D721Med (cell line): Measurements from ENCODE around the gene LIF.

Source experiments
- DNase-seq: peaks from one replicate; pipeline ENCODE4 v3.0.0; 2011; ENCODE audit warnings: low spot score; ENCODE audit not compliant: insufficient read length
- FAIRE-seq: peaks from 2 replicates; lab custom pipeline; 2011; peaks lifted over from hg19 to GRCh38; lab: Jason Lieb, UNC
- CTCF ChIP-seq: IDR thresholded peaks from 2 replicates; pipeline ENCODE4 v1.5.1; 2012; ENCODE audit warnings: mild to moderate bottlenecking, control low read depth; ENCODE audit not compliant: insufficient read depth; ENCODE audit errors: missing control alignments

The LIF gene

GRCh38 chr22:30262112-30262511 lies 15.6 kb upstream of the LIF start:
- DNase-seq, result no peak
- FAIRE-seq, result no peak
- no peak for TF ChIP-seq CTCF

GRCh38 chr22:30261134-30261533 lies 14.6 kb upstream of the LIF start:
- no peak for DNase-seq
- no peak for TF ChIP-seq CTCF
- FAIRE-seq, result no peak

- DNase-seq (no peak), FAIRE-seq (no peak)
- TF ChIP-seq CTCF, result no peak
Observed at GRCh38 chr22:30260682-30261081, 14.1 kb upstream of the LIF start.

- no peak for TF ChIP-seq CTCF
- FAIRE-seq, result no peak
- no peak for DNase-seq
Observed at GRCh38 chr22:30260276-30260675, 13.7 kb upstream of the LIF start.

- TF ChIP-seq CTCF, result no peak
- DNase-seq, result no peak
- FAIRE-seq, result no peak
Observed at GRCh38 chr22:30254314-30254713, 7.8 kb upstream of the LIF start.

- DNase-seq (no peak), FAIRE-seq (no peak)
- TF ChIP-seq CTCF, result no peak
Observed at GRCh38 chr22:30253205-30253852, 6.8 kb upstream of the LIF start.

GRCh38 chr22:30252411-30253204 lies 6.0 kb upstream of the LIF start:
- FAIRE-seq, result no peak

More at GRCh38 chr22:30252411-30253204, 6.0 kb upstream of the LIF start:
- TF ChIP-seq CTCF, result no peak
- no peak for DNase-seq
